ENCODE results near the gene CDKN1A. TPM values are rescaled to one million over a fixed set of nuclear protein-coding genes. Genes with fewer than 3 reads are reported as not detected.
A peak's percentile ranks its signal among the peaks of the same experiment; 100 is the strongest.

The CDKN1A gene
- polyA plus RNA-seq (ENCODE audit: insufficient read length), result 10.1 TPM
- long read RNA-seq, donor 1, transcript CDKN1A-201 (3 exons, 2,180 nt), result major isoform, 7 of 24 reads
- long read RNA-seq, donor 1, partial matches to known transcripts, result 16 of 24 reads
- long read RNA-seq, donor 1, other reads (novel, unspliced or antisense), result 0 of 24 reads
- long read RNA-seq, donor 2, transcript CDKN1A-201 (3 exons, 2,180 nt), result major isoform, 8 of 9 reads
- long read RNA-seq, donor 2, partial matches to known transcripts, result 0 of 9 reads
- long read RNA-seq, donor 2, other reads (novel, unspliced or antisense), result 0 of 9 reads
- long read RNA-seq, donor 3, transcript CDKN1A-201 (3 exons, 2,180 nt), result major isoform, 5 of 5 reads
- long read RNA-seq, donor 3, partial matches to known transcripts, result 0 of 5 reads
- long read RNA-seq, donor 3, other reads (novel, unspliced or antisense), result 0 of 5 reads
- long read RNA-seq, donor 4, partial matches to known transcripts, result 0 of 1 reads
- long read RNA-seq, donor 4, other reads (novel, unspliced or antisense), result 0 of 1 reads
- long read RNA-seq, donor 5, transcript CDKN1A-201 (3 exons, 2,180 nt), result major isoform, 9 of 9 reads
- long read RNA-seq, donor 5, partial matches to known transcripts, result 0 of 9 reads
- long read RNA-seq, donor 5, other reads (novel, unspliced or antisense), result 0 of 9 reads
- long read RNA-seq, donor 6, transcript CDKN1A-201 (3 exons, 2,180 nt), result major isoform, 7 of 17 reads
- long read RNA-seq, donor 6, partial matches to known transcripts, result 10 of 17 reads
- long read RNA-seq, donor 6, other reads (novel, unspliced or antisense), result 0 of 17 reads
- long read RNA-seq, donor 7, transcript CDKN1A-201 (3 exons, 2,180 nt), result major isoform, 8 of 8 reads
- long read RNA-seq, donor 7, partial matches to known transcripts, result 0 of 8 reads
- long read RNA-seq, donor 7, other reads (novel, unspliced or antisense), result 0 of 8 reads
- long read RNA-seq, donor 8, transcript CDKN1A-201 (3 exons, 2,180 nt), result major isoform, 5 of 5 reads
- long read RNA-seq, donor 8, partial matches to known transcripts, result 0 of 5 reads
- long read RNA-seq, donor 8, other reads (novel, unspliced or antisense), result 0 of 5 reads

- peak; percentile 84 for DNase-seq
Observed at GRCh38 chr6:36678488-36679042, at the start of gene CDKN1A. Gene CDKN1A, plus strand, starts transcription at chr6:36678714. Its CDS starts 5,388 bp downstream, at chr6:36684102.

- no peak for DNase-seq
Observed at GRCh38 chr6:36629784-36630183, 48.7 kb upstream of the CDKN1A start.

GRCh38 chr6:36631326-36632011 lies 47.0 kb upstream of the CDKN1A start:
- DNase-seq, result no peak

- DNase-seq, result no peak
Observed at GRCh38 chr6:36633370-36633769, 45.1 kb upstream of the CDKN1A start.

- DNase-seq, result no peak
Observed at GRCh38 chr6:36633915-36634314, 44.6 kb upstream of the CDKN1A start.

GRCh38 chr6:36634317-36635108 lies 44.0 kb upstream of the CDKN1A start:
- DNase-seq, result no peak

GRCh38 chr6:36636283-36636682 lies 42.2 kb upstream of the CDKN1A start:
- no peak for DNase-seq

GRCh38 chr6:36636687-36637418 lies 41.7 kb upstream of the CDKN1A start:
- no peak for DNase-seq

- no peak for DNase-seq
Observed at GRCh38 chr6:36638579-36638978, 39.9 kb upstream of the CDKN1A start.

GRCh38 chr6:36639171-36639808 lies 39.2 kb upstream of the CDKN1A start:
- no peak for DNase-seq

GRCh38 chr6:36641543-36641942 lies 37.0 kb upstream of the CDKN1A start:
- no peak for DNase-seq

GRCh38 chr6:36642913-36643817 lies 35.3 kb upstream of the CDKN1A start:
- DNase-seq, result no peak

GRCh38 chr6:36643977-36644376 lies 34.5 kb upstream of the CDKN1A start:
- no peak for DNase-seq

- DNase-seq, result no peak
Observed at GRCh38 chr6:36649086-36649485, 29.4 kb upstream of the CDKN1A start.

GRCh38 chr6:36649701-36650484 lies 28.6 kb upstream of the CDKN1A start:
- no peak for DNase-seq

- DNase-seq, result no peak
Observed at GRCh38 chr6:36650848-36651478, 27.6 kb upstream of the CDKN1A start.
